Erythroblast (primary cell): ENCODE data around the gene RSAD2.
A peak's percentile ranks its signal among the peaks of the same experiment; 100 is the strongest.

Experiments used
- DNase-seq, 2 experiments: peaks; one replicate each; lab custom pipeline; 2025; lab: John Stamatoyannopoulos, UW
- GATA1 ChIP-seq: IDR thresholded peaks from 2 replicates; pipeline ENCODE4 v1.6.1; 2011; ENCODE audit warnings: low read depth, mild to moderate bottlenecking, control low read depth, low read length, moderate library complexity
- POLR2A ChIP-seq: IDR thresholded peaks from 2 replicates; pipeline ENCODE4 v1.6.1; 2011; ENCODE audit warnings: mild to moderate bottlenecking, low read length

The RSAD2 gene

DNA sequence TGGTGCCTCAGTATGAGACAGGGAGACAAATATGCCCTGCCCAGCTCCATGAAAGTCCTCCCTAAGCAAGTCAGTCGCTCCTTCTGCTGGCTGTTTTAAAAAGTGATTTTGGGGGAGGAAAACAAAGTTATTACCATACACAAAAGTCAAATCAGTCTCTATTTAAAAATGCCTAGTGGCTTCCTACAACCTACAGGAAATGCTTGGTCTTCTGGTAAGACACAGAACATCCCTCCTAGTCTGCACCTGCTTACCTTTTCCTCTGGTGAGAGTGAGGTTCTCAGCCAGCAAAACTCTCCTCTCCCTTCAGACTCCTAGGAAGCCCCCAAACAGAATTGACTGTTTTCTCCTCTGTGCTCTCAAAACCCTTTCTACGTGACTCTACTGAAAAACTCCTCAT is 25.4 kb upstream of the RSAD2 start:
- no peak for DNase-seq
- TF ChIP-seq GATA1 (no peak), POLR2A (no peak)

DNA sequence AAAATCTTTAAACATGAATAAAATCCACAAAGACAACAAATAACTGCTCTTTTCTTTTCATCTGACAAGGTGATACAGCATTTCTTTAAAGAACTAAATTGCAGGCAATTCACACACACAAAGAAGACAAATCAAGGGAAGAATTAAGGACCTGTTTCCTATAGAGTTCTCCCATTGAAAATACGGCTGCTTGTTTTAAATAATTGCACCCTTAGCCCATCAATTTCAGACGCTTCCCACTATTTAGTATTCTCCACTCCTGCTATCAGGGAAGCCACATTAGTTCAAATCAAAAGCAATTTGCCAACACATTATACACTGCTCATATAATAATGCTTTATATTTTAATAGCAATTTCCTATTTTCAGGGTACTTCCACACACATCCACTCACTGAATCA is 23.2 kb upstream of the RSAD2 start:
- TF ChIP-seq POLR2A: no peak
- TF ChIP-seq GATA1: no peak
- DNase-seq: no peak

DNA sequence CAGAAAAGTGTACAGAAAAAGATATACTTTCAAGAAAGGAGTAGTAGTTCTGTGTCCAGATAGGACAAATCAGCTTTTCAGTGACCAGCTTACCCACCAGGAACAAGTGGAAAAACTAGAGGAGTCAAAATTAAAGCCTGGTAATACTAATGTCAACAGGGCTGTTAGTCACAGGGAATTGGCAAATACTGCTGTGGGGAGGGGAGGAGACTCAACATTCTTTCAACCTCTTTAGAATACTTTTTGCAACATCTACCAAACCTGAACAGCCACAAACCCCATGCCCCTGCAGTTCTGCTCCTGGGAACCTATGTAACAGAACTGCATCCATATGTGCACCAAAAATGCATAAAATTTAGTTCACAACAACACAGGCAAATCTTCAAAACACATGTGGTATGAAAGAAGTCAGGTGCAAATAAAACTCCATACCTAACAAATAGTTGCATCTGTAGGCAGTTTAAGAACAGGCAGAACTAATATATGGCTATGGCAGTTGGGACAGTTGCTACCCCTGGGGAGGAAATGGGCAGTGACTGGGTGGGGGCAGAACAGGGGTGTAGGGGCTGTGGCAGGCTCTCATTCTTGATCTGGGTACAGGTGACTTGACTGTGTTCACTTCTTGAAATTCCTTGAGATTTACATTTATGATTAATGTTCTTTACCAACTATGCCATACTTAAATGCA is 21.6 kb upstream of the RSAD2 start:
- DNase-seq: no peak
- TF ChIP-seq GATA1: no peak
- TF ChIP-seq POLR2A: no peak

DNA sequence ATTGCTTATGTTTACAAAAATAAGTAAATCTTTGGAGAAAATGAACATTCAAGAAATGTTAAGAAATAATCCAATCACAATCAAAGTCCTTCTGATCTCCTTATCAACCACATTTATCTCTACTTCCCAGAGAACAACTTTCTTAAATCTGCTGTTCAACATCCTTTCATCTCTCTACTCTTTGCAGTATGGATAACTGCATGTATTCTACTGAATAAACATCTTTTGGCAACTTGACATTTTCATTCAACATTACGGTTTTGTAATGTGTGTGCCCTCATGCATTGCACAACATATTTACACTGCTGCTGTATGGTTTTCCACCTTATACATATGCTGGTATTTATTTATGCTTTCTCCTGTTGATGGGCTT is 21.0 kb upstream of the RSAD2 start:
- no peak for TF ChIP-seq GATA1
- TF ChIP-seq POLR2A: no peak
- no peak for DNase-seq

DNA sequence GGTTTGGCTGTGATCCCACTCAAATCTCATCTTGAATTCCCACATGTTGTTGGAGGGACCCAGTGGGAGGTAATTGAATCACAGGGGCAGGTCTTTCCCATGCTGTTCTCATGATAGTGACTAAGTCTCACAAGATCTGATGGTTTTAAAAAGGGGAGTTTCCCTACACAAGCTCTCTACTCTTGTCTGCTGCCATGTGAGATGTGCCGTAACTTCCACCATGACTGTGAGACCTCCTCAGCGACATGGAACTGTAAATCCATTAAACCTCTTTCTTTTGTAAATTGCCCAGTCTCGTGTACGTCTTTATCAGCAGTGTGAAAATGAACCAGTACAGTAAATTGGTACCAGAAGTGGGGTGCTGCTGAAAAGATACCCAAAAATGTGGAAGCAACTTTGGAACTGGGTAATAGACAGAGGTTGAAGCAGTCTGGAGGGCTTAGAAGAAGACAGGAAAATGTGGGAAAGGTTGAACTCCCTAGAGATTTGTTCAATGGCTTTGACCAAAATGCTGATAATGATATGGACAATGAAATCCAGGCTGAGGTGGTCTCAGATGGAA is 19.0 kb upstream of the RSAD2 start:
- peak in 1 of 2 experiments; percentile 7 for DNase-seq

DNA sequence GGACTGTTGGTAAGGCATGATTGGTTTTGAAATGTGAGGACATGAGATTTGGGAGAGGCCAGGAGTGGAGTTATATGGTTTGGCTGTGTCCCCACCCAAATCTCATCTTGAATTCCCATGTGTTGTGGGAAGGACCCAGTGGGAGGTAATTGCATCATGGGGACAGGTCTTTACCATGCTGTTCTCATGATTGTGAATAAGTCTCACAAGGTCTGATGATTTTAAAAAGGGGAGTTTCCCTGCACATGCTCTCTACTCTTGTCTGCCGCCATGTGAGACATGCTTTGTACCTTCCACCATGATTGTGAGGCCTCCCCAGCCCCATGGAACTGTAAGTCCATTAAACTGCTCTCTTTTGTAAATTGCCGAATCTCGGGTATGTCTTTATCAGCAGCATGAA is 17.3 kb upstream of the RSAD2 start:
- DNase-seq: no peak
- TF ChIP-seq GATA1: no peak
- TF ChIP-seq POLR2A: no peak

DNA sequence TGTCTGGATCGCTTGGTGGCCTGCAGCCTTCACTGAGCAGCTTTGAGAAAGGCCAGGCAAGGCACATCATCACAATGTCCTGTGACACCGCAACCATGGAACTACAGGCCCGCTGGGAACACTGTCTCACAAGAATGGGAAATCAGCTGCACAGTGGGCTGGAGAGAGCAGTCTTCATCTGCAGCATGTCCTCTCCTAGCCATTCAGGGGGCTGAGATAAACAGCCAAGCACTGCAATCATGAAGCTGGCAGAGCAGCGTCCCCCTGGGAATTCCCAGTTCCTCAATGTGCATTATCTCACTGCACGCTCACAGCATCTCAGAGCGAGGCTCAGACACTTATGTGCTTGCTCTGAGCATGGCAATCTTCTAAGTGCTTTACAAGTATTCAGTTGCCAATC is 13.8 kb upstream of the RSAD2 start:
- TF ChIP-seq GATA1 (no peak), POLR2A (peak; percentile 40)
- peak; percentile 59 to 67 for DNase-seq

DNA sequence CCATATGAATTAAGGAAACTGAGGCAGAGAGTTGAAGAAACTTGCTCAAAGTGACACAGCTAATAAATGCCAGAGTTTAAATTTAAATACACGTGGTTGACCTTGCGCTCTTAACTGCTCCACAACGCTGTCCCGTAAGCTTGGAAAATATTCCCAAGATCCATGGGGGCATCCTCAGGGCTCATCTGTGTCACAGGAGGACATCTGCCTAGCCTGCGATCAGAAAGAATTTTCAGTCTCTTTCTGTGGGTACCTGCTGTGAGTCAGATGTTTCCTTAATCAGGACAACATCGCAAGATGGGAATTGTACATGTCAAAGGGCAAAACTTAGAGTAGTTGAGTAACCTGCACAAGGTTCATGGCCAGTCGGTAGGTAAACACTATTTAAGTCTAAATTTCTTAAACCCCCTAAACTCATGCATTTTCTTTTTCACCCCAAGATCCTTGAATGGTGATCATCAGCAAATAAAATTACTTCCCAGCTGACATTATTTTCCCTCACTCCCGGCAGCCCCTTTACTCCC is 13.3 kb upstream of the RSAD2 start:
- TF ChIP-seq POLR2A (no peak), GATA1 (no peak)
- peak in 1 of 2 experiments; percentile 58 for DNase-seq

DNA sequence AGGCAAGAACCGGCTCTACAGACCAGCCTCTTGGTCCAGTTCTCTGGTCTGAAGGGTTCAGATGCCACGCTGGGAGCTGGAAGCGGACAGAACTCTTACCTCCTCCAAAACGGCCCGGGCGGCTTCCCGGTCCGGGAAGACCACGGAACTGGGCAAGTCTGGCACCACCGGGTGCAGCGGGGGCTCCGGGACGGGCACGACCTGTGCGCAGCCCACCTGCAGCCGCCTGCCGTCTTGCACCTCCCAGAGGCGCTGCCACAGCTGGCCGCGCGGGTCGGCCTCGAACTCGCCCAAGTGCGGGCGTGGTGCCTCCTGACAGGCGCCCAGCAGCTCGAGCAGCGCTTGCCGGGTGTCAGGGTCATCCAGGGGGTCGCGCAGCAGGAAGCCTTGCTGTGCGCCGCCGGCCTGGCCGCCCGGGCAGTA is 12.6 kb upstream of the RSAD2 start:
- TF ChIP-seq GATA1: no peak
- no peak for TF ChIP-seq POLR2A
- peak; percentile 87 to 88 for DNase-seq

DNA sequence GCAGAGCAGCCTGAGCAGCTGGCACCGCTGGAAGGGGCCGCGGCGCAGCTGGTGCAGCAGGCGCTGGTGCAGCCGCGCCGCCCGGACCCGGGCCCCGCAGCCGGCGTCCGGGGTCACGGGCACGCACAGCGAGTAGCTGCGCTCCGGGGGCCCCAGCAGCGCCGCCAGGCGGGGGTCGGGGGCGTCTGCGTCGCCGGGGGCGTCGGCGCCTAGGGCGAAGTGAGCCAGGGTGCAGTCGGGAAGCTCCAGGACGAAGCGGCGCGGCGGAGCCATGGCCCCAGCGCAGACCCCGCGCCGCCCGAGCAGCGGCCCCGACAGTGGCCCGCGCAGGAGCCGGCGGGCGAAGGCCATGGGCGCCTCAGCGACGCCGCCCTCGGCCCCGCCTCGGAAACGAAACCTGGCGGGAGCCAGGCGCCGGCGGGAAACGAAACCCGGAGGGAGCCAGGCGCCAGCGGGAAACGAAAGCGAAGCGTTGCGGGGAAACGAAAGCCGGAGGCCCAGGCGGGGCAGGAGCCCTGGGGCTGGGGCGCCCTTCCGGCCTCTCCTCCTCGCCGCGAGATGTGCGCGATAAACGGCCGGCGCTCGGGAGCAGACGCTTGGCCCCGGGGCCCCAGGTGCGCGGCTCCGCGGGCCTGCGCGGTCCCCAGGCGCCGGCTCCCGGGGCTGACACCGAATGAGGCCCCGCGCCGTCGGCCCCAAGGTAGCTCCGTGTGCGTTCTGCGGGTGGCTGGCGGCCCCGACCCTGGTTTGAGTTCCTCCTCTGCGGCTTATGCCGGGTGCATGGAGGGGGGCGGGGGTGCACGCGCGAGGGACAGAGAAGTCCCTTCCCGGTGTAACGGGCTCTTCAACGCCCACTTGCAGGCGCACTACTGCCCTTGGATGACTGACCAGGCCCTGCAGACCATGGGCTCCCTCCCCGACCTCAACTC is 12.0 kb upstream of the RSAD2 start, which contains the start of gene CMPK2:
Gene CMPK2 (minus strand): TSS at position 562 of the 929 bp plus-strand sequence. CDS start 211 bp downstream, at position 351.
- TF ChIP-seq GATA1 (peak; percentile 51), POLR2A (peak; percentile 61)
- DNase-seq: peak; percentile 88 to 92

DNA sequence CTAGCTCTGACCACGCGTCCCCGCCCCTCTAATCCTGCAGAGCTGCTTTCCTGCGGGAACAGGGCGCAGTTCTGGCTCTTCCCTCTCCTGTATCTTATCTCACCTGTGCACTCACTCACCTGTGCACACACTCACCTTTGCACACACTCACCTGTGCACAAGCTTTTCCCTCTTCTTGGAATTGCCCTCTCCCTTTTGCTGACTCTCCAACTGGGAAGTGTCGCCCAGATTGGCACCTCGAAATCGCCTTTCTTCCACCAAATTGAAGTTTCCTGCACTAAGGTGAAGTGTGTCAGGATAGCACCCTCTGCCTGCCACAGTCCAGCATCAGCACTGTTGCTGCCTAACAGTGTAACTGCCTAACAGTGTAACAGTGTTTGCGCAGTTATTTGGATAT is 11.3 kb upstream of the RSAD2 start:
- DNase-seq: peak; percentile 77 to 80
- TF ChIP-seq GATA1: no peak
- no peak for TF ChIP-seq POLR2A

DNA sequence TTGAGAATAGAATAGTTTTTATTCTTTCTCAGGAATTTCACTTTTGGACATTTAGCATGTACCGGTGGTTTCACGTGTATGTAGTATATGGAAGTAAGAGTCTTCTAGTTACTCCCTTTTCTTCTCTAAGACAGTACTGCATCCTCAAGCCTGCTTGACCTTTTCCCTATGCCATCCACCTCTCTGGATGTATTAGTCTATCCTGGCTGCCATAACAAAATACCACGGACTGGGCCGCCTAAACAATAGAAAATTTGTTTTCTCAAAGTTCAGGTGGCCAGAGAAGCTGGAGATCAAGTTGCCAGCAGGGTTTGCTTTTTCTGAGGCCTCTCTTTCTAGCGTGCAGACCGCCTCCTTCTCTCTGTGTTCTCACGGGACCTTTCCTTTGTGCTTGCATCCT is 10.6 kb upstream of the RSAD2 start:
- no peak for DNase-seq
- TF ChIP-seq POLR2A: no peak
- TF ChIP-seq GATA1: no peak

DNA sequence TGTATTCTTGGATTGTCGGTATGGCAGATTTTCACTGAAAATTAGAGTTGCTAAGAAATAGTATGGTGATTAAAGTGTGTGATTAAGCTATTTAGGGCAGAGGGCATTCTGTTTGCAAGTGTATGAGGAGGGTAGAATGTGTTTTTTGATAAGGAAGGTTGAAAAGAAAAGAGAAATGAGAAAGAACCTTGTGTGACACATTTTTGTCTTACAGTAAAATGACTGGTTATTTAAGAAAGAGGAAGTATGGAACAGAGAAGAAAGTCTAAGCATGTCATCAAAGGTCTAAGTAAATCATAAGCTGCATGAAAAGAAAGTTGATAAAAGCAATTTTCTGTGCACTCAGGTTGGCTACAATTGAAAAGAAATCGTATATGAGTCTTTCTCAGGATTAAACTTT is 5.2 kb upstream of the RSAD2 start:
- DNase-seq: peak; percentile 32 to 49
- TF ChIP-seq GATA1 (no peak), POLR2A (no peak)

DNA sequence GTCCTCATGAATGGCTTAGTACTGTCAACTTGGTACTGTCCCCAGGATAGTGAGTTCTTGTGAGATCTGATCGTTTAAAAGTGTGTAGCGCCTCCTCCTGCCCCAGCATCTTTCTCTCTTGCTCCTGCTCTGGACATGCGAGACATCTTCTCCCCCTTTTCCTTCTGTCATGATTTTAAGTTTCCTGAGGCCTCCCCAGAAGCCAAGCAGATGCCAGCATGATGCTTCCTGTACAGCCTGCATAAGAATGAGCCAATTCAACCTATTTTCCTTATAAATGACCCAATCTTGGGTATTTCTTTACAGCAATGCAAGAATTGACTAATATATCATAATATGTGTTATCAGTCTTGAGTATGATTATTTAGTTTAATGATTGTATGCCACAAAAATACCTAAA is 3.5 kb upstream of the RSAD2 start:
- peak in 1 of 2 experiments; percentile 13 for DNase-seq
- TF ChIP-seq GATA1: no peak
